ENCODE results near the gene CCNA2. TPM values are rescaled to one million over a fixed set of nuclear protein-coding genes. Genes with fewer than 3 reads are reported as not detected.

Gene CCNA2
- total and polyA plus RNA-seq, 2 donors (not counting 3 experiments of a cell fraction or from before 2014, with no cell fraction given): 23.3 to 65.4 TPM

DNA sequence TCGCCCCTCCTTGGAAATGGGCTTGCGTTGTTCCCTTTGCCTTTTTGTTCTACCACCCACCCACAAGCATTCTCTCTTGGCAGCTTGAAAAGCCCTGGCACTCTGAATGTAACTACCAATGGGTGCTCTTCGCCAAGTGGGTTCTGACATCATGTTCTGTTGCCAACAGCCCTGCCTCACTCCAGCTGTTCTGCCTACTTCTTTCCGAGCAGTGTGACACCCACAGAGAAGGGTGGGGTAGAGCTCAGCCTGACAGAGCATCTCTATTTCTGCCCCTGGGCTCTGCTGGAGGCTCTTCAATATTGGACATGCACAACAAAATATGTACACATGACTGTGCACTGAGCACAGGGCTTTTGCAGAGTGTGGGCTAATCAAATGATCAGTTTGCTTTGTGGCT is 38.2 kb downstream of the CCNA2 start:
- H3K9me1 ChIP-seq (replicated peaks; ENCODE audit: control insufficient read depth, extremely low read depth, insufficient read depth, low read length): no peaks in the 10 kb centered on the region
- CTCF ChIA-PET: no interaction called here
- no peak overlapping the region for H3K4me3 ChIP-seq (replicated peaks in 1 of 3; ENCODE audit: insufficient read depth in 1 of 3, low read depth in 1 of 3, low read length in 3 of 3)
- dilution Hi-C loops (cut with MboI; ENCODE audit: extremely low pct_ligation_motif_present, low sequenced_read_pairs): no loop called here
- FAIRE-seq (no peak), DNase-seq (ENCODE audit: low read depth, low spot score) (no peak)
- no TSS peak for BruUV-seq (replicated peaks)
- intact Hi-C loops (cut with micrococcal nuclease): no loop called here
- H3K4me2 ChIP-seq (ENCODE audit: insufficient read depth, low read length): no peak overlapping the region
- peaks cover 0 to 2% of the 10 kb centered on the region in 2 experiments for H3K27me3 ChIP-seq (ENCODE audit: control insufficient read depth in 2 of 2, insufficient read depth in 2 of 2, low read length in 2 of 2)
- no peaks in the 10 kb centered on the region for H3K79me2 ChIP-seq (ENCODE audit: control insufficient read depth, insufficient read depth, low read length)
- POLR2A ChIA-PET: no interaction called here
- TF ChIP-seq MAX (IDR thresholded peaks at IDR 0.05; ENCODE audit: insufficient read depth, insufficient read length) (no peak), POLR2A (IDR thresholded peaks at IDR 0.05; ENCODE audit: low read depth, low read length) (no peak), FOS (IDR thresholded peaks at IDR 0.05; ENCODE audit: borderline replicate concordance, insufficient read depth, low read length) (no peak), JUN (IDR thresholded peaks at IDR 0.05; ENCODE audit: borderline replicate concordance, insufficient read depth, insufficient read length, low read depth) (no peak), EZH2 (IDR thresholded peaks at IDR 0.05; ENCODE audit: borderline replicate concordance, low read depth, low read length, severe bottlenecking) (no peak), MYC (IDR thresholded peaks at IDR 0.05; ENCODE audit: low read depth, low read length) (no peak), POLR2AphosphoS5 (IDR thresholded peaks at IDR 0.05; ENCODE audit: insufficient read depth, low read depth, low read length) (no peak), CTCF (IDR thresholded peaks at IDR 0.05; ENCODE audit: extremely low read depth in 1 of 2, insufficient read depth in 1 of 2, low read depth in 1 of 2, low read length in 2 of 2) (no peak), GATA2 (IDR thresholded peaks at IDR 0.05; ENCODE audit: insufficient read depth, insufficient read length, low read depth, low read length) (no peak)
- H3K9me3 ChIP-seq (replicated peaks; ENCODE audit: control insufficient read depth, insufficient read depth, low read length): no peaks in the 10 kb centered on the region
- H3K9ac ChIP-seq (replicated peaks; ENCODE audit: extremely low read depth, insufficient read depth, low read length): no peak overlapping the region
- H3K4me1 ChIP-seq (ENCODE audit: control insufficient read depth, extremely low read depth, insufficient read depth, low read length): peaks cover 16% of the 10 kb centered on the region
- H4K20me1 ChIP-seq (replicated peaks; ENCODE audit: control insufficient read depth, extremely low read depth, insufficient read depth, low read length): no peaks in the 10 kb centered on the region
- H3K27ac ChIP-seq (ENCODE audit: insufficient read depth, low read depth, low read length): no peak overlapping the region
- H2AFZ ChIP-seq (ENCODE audit: low read depth, low read length): peak overlapping the region; percentile 4
- no peaks in the 10 kb centered on the region for H3K36me3 ChIP-seq (ENCODE audit: control insufficient read depth in 2 of 2, extremely low read depth in 1 of 2, insufficient read depth in 2 of 2, low read length in 2 of 2)

All from endothelial cell of umbilical vein (primary cell).